ENCODE results near the gene PPIF.

The PPIF gene

GRCh38 chr10:79353726-79354125, 6.5 kb downstream of the PPIF start:
- TF ChIP-seq CTCF (IDR thresholded peaks at IDR 0.05; ENCODE audit: extremely low read depth, insufficient read depth, missing control alignments), result no peak
- in situ Hi-C loops (cut with MboI; ENCODE audit: low pct_unique_long_range_greater_than_20kb, low sequenced_read_pairs, unreplicated experiment), result no loop called here
- no peak for DNase-seq (ENCODE audit: low spot score)

GRCh38 chr10:79354141-79354540, 6.9 kb downstream of the PPIF start:
- DNase-seq (ENCODE audit: low spot score), result no peak
- in situ Hi-C loops (cut with MboI; ENCODE audit: low pct_unique_long_range_greater_than_20kb, low sequenced_read_pairs, unreplicated experiment), result no loop called here
- no peak for TF ChIP-seq CTCF (IDR thresholded peaks at IDR 0.05; ENCODE audit: extremely low read depth, insufficient read depth, missing control alignments)

GRCh38 chr10:79354615-79355014, 7.3 kb downstream of the PPIF start:
- no peak for TF ChIP-seq CTCF (IDR thresholded peaks at IDR 0.05; ENCODE audit: extremely low read depth, insufficient read depth, missing control alignments)
- no peak for DNase-seq (ENCODE audit: low spot score)
- in situ Hi-C loops (cut with MboI; ENCODE audit: low pct_unique_long_range_greater_than_20kb, low sequenced_read_pairs, unreplicated experiment), result no loop called here

GRCh38 chr10:79355420-79356017, 8.2 kb downstream of the PPIF start:
- no peak for DNase-seq (ENCODE audit: low spot score)
- in situ Hi-C loops (cut with MboI; ENCODE audit: low pct_unique_long_range_greater_than_20kb, low sequenced_read_pairs, unreplicated experiment), result no loop called here
- TF ChIP-seq CTCF (IDR thresholded peaks at IDR 0.05; ENCODE audit: extremely low read depth, insufficient read depth, missing control alignments), result no peak

- no peak for DNase-seq (ENCODE audit: low spot score)
- in situ Hi-C loops (cut with MboI; ENCODE audit: low pct_unique_long_range_greater_than_20kb, low sequenced_read_pairs, unreplicated experiment), result no loop called here
- TF ChIP-seq CTCF (IDR thresholded peaks at IDR 0.05; ENCODE audit: extremely low read depth, insufficient read depth, missing control alignments), result no peak
Observed at GRCh38 chr10:79356104-79356503, 8.8 kb downstream of the PPIF start.

GRCh38 chr10:79357180-79357579, 9.9 kb downstream of the PPIF start:
- no peak for TF ChIP-seq CTCF (IDR thresholded peaks at IDR 0.05; ENCODE audit: extremely low read depth, insufficient read depth, missing control alignments)
- DNase-seq (ENCODE audit: low spot score), result no peak
- in situ Hi-C loops (cut with MboI; ENCODE audit: low pct_unique_long_range_greater_than_20kb, low sequenced_read_pairs, unreplicated experiment), result no loop called here

- no peak for DNase-seq (ENCODE audit: low spot score)
- in situ Hi-C loops (cut with MboI; ENCODE audit: low pct_unique_long_range_greater_than_20kb, low sequenced_read_pairs, unreplicated experiment), result no loop called here
- TF ChIP-seq CTCF (IDR thresholded peaks at IDR 0.05; ENCODE audit: extremely low read depth, insufficient read depth, missing control alignments), result no peak
Observed at GRCh38 chr10:79358811-79359210, 11.5 kb downstream of the PPIF start.
